Endothelial cell of umbilical vein (primary cell): ENCODE results near the gene REL.

ENCODE experiments used
- CTCF ChIP-seq, 2 donors: IDR thresholded peaks; 1 replicate in 1 of 2; 2 replicates in 1 of 2; pipeline ENCODE4 v1.5.1; 2011; ENCODE audit warnings: low read length in 2 of 2, mild to moderate bottlenecking in 2 of 2, moderate library complexity in 2 of 2, control low read depth in 1 of 2, inconsistent platforms in 1 of 2, low read depth in 1 of 2; ENCODE audit not compliant: insufficient read depth in 1 of 2; ENCODE audit errors: extremely low read depth in 1 of 2
- EZH2 ChIP-seq: IDR thresholded peaks from 2 replicates; pipeline ENCODE4 v1.6.1; 2012; ENCODE audit warnings: borderline replicate concordance, low read depth, mild to moderate bottlenecking, moderate library complexity, low read length, inconsistent platforms; ENCODE audit not compliant: severe bottlenecking
- FOS ChIP-seq: IDR thresholded peaks from 2 replicates; pipeline ENCODE4 v1.6.1; 2011; ENCODE audit warnings: mild to moderate bottlenecking, low read length, moderate library complexity, borderline replicate concordance; ENCODE audit not compliant: insufficient read depth
- JUN ChIP-seq: IDR thresholded peaks from 2 replicates; pipeline ENCODE4 v1.6.1; 2011; ENCODE audit warnings: borderline replicate concordance, low read depth; ENCODE audit not compliant: insufficient read length, insufficient read depth
- MAX ChIP-seq: IDR thresholded peaks from 2 replicates; pipeline ENCODE4 v1.6.1; 2011; ENCODE audit not compliant: insufficient read depth, insufficient read length
- MYC ChIP-seq: IDR thresholded peaks from one replicate; pipeline ENCODE4 v1.6.1; 2011; ENCODE audit warnings: mild to moderate bottlenecking, low read depth, low read length
- POLR2A ChIP-seq: IDR thresholded peaks from 2 replicates; pipeline ENCODE4 v1.6.1; 2012; ENCODE audit warnings: low read depth, mild to moderate bottlenecking, control low read depth, low read length

GRCh38 chr2:60958800-60959199 lies 77.4 kb downstream of the REL start:
- TF ChIP-seq CTCF (IDR thresholded peaks at IDR 0.05; ENCODE audit: extremely low read depth in 1 of 2, insufficient read depth in 1 of 2, low read depth in 1 of 2, low read length in 2 of 2) (no peak), POLR2A (no peak), MAX (no peak), JUN (no peak), EZH2 (no peak), FOS (peak; percentile 57), MYC (no peak)
